IPS-18a (cell line): ENCODE measurements around the gene UNC93B1.
A peak's percentile ranks its signal among the peaks of the same experiment; 100 is the strongest.
"Not testable (repeated sequence)": the region's sequence is repeated elsewhere in the genome, so short reads cannot be mapped to it uniquely, and the experiment has no call there.

Source experiments
- H3K27ac ChIP-seq: one replicate; pipeline ENCODE4 v1.5.1; 2013; ENCODE audit warnings: low read length
- H3K27me3 ChIP-seq: one replicate; pipeline ENCODE4 v1.6.1; 2013; ENCODE audit warnings: mild to moderate bottlenecking, low read length; ENCODE audit not compliant: control insufficient read depth, insufficient read depth
- H3K36me3 ChIP-seq: one replicate; pipeline ENCODE4 v1.6.1; 2013; ENCODE audit warnings: low read depth, low read length; ENCODE audit not compliant: control insufficient read depth
- H3K4me1 ChIP-seq: one replicate; pipeline ENCODE4 v1.6.1; 2013; ENCODE audit warnings: low read depth, low read length; ENCODE audit not compliant: control insufficient read depth
- H3K4me3 ChIP-seq: one replicate; pipeline ENCODE4 v1.5.1; 2013; ENCODE audit warnings: low read length
- H3K9ac ChIP-seq: one replicate; pipeline ENCODE4 v1.6.1; 2013; ENCODE audit warnings: mild to moderate bottlenecking, low read length, moderate library complexity
- H3K9me3 ChIP-seq: one replicate; pipeline ENCODE4 v1.6.1; 2013; ENCODE audit warnings: low read depth, low read length; ENCODE audit not compliant: control insufficient read depth

UNC93B1 gene

DNA sequence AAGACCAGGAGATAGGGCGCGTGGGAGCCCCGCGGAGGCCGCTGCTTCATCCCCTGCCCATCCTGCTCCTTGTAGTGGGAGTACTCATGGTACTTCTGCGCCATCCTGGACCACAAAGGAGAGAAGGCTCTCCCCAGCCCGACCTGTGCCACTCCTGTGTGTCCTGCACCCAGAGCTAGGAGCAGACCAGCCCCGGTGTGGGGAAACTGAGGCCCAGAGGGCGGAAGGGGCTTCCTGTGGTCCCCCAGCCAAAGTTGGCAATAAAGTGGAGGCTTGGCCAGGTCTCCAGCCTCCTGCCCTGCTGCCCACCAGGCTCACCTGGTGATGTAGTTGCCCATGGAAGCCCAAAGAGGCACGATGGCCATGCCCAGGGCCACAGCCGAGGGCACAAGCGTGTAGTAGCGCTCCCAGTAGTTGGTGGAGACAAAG is 4.7 kb downstream of the UNC93B1 start:
- H3K36me3 ChIP-seq = no peaks in the 10 kb centered on the region
- H3K27ac ChIP-seq = no peak overlapping the region
- H3K4me1 ChIP-seq = peaks cover 5% of the 10 kb centered on the region
- H3K9ac ChIP-seq = no peak overlapping the region
- H3K4me3 ChIP-seq = no peak overlapping the region
- peaks cover 6% of the 10 kb centered on the region for H3K27me3 ChIP-seq
- no peaks in the 10 kb centered on the region for H3K9me3 ChIP-seq

DNA sequence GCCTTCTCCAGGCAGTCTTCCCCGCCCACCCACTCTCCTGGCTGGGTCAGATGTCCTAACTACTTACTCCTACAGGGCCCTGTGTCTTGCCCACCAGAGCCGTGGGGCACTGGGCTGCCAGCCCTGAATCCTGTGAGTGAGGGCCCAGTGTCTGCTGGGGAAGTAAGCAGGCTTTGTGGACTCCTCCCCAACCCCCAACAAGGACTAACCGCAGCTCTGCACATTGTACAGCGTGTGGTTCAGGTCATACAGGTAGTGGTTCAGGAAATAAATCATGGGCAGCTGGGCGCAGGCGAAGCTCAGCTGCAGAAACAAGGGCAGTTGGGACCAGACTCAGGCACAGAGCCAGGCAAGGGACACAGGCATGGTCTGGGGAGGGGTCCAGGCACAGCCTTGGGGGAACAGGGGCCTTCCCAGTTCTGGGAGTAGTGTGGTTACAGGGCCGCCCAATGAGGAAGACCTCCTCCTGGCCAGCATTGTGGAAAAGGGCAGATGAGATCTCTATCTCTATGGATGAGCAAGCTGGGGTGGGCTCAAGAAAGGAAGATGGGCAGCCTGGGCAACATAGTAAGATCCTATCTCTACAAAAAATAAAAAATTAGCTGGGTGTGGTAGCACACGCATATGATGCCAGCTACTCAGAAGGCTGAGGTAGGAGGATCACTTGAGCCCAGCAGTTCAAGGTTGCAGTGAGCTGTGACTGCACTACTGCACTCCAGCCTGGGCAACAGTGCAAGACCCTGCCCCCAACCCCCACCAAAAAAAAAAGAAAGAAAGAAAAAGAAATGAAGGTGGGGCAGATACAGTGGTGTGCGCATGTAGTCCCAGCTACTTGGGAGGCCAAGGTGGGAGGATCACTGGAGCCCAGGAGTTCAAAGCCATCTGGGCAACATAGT is 5.5 kb downstream of the UNC93B1 start:
- Histone ChIP-seq H3K4me1 (peaks cover 5% of the 10 kb centered on the region), H3K27ac (no peak overlapping the region), H3K4me3 (no peak overlapping the region), H3K9ac (no peak overlapping the region), H3K27me3 (peaks cover 6% of the 10 kb centered on the region), H3K9me3 (no peaks in the 10 kb centered on the region), H3K36me3 (no peaks in the 10 kb centered on the region)

DNA sequence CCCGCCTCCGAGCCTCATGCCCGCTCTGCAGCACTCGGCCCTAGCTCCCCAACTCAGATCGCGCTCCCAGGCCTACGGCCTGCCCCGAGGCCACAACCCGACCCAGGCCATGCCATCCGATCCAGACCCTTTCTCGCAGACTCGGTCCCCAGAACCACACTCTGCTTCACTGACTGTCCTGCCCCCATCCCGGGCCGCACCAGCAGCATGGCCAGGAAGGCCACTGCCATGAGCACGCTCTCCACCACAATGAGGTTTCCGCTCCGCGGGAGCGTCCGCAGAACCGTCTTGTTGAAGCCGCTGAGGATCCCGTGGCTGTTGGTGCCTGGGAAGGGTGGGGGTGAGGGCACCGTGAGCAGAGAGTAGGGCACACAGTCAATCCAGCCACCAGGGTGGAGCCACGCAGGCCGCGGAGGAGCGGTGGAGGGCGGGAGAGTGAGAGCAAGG is 6.4 kb downstream of the UNC93B1 start:
- Histone ChIP-seq H3K4me3 (no peak overlapping the region), H3K4me1 (peaks cover 5% of the 10 kb centered on the region), H3K36me3 (no peaks in the 10 kb centered on the region), H3K27ac (no peak overlapping the region), H3K27me3 (peaks cover 1% of the 10 kb centered on the region), H3K9ac (no peak overlapping the region), H3K9me3 (no peaks in the 10 kb centered on the region)

DNA sequence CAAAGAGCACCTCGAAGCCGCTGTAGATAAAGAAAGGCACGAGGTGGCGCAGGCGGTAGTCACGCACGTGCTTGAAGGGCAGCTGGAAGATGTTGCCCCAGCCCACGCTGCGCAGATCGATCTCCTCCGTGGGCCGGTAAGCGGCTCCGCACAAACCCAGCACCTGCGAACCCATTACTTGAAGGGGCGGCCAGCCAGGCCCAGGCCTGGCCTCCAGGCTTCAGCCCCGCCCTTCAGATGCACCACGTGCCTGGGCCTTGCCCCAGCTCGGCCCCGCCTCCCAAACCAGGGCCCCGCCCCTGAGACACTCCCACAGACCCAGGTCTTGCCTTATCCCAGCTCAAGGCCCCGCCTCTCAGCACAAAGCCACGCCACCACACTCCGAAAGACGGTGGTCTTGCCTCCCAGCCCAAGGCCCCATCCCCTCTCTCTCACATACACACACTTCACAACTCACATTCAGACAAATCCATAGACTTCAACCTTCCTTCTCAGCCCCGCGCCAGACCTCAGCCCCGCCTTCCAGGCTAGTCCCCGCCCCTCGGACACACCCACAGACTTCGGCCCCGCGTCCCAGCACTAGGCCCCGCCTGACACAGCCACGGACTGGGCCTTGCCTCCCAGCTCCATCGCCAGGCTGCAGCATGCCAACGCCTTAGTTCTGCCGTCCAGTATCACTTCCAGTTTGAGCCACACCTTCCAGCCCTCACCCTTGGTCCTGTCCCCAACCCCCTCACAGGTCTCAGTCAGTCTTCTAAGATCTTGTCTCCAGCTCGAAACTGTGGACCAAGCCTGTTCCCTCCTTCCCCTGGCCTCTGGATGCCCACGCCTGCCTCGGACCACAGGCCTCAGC is 7.0 kb downstream of the UNC93B1 start:
- Histone ChIP-seq H3K27me3 (no peaks in the 10 kb centered on the region), H3K4me1 (peaks cover 5% of the 10 kb centered on the region), H3K9me3 (no peaks in the 10 kb centered on the region), H3K4me3 (peak overlapping the region; percentile 57), H3K9ac (no peak overlapping the region), H3K36me3 (no peaks in the 10 kb centered on the region), H3K27ac (no peak overlapping the region)

DNA sequence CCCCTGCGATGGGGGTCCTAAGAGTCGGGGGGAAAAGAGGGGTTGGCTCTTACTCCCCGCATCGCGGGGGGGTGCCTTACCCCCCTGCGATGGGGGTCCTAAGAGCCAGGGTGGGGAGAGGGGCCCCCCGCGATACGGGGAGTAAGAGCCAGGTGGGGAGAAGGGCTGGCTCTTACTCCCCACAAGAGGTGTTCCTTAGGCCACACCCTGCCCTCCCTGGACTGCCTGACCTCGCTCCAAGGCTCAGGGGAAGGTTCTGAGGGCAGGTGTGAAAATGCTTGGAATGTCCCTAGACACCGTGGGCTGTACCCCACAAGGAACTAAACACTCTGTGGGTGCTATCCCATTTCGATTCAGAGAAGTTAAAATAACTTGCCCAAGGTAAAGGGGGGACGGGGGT is 7.8 kb downstream of the UNC93B1 start:
- no peak overlapping the region for H3K27ac ChIP-seq
- no peak overlapping the region for H3K4me3 ChIP-seq
- no peaks in the 10 kb centered on the region for H3K36me3 ChIP-seq
- no peaks in the 10 kb centered on the region for H3K9me3 ChIP-seq
- H3K9ac ChIP-seq = no peak overlapping the region
- H3K27me3 ChIP-seq = no peaks in the 10 kb centered on the region
- H3K4me1 ChIP-seq = peaks cover 5% of the 10 kb centered on the region

DNA sequence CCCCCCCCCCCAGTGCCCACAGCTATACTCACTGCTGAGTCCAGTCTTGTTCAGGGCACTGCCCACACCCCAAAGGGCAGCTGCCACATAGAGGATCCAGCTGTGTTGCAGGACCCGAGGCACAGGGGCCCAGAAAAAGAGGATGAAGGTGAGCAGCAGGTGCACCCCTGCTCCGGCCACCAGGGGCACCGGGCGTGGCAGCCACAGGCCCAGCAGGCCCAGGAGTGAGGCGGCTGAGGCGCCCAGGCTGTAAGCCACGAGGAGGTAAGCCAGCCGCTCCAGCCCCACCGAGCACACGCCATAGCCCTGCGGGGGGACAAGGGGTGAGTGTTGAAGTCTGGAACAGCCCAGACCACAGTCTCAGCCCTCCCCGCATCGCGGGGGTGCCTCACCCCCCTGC is 8.3 kb downstream of the UNC93B1 start:
- H3K27me3 ChIP-seq, H3K27ac ChIP-seq, H3K9ac ChIP-seq, H3K36me3 ChIP-seq, H3K9me3 ChIP-seq, H3K4me3 ChIP-seq, H3K4me1 ChIP-seq: not testable (repeated sequence)

DNA sequence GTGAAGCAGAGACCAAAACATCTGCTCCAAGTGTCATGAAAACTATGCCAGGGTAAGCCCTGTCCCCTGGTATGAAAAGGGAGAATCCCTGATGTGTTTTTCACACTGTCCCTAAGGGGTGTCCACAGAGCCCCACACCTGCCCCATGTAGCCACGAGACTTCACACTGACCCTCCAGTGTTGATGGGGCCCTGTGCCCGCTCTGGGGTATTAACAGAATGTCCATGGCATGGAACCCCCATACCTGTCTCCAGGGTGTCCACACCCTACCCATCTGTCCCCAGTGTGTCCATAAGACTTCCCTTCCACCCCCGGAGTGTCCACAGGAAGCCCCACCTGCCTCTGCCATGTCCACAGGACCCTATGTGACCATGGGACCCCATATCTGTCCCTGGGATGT is 8.8 kb downstream of the UNC93B1 start:
- not testable (repeated sequence) for H3K36me3 ChIP-seq, H3K9ac ChIP-seq, H3K9me3 ChIP-seq, H3K4me1 ChIP-seq, H3K4me3 ChIP-seq, H3K27me3 ChIP-seq, H3K27ac ChIP-seq

DNA sequence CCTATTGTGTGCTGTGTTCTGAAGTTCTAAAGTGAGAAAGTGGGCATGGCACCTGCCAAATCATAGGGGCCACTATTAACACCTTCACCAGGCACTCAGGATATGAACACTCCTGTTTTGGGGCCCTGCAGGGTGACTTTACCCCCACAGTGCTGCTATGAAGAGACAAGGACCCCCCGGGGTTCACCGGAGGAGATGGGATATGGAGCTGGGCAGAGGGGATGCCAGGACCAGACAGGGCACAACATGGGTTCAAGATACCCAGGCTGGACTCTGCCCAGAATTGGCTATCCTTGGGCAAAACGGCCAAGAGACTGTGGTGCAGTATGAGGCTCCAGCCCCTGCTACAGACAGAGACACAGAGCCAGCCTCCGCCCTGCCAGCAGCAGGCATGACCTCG is 9.5 kb downstream of the UNC93B1 start:
- H3K4me3 ChIP-seq, H3K27ac ChIP-seq, H3K9me3 ChIP-seq, H3K9ac ChIP-seq, H3K4me1 ChIP-seq, H3K36me3 ChIP-seq, H3K27me3 ChIP-seq: not testable (repeated sequence)

DNA sequence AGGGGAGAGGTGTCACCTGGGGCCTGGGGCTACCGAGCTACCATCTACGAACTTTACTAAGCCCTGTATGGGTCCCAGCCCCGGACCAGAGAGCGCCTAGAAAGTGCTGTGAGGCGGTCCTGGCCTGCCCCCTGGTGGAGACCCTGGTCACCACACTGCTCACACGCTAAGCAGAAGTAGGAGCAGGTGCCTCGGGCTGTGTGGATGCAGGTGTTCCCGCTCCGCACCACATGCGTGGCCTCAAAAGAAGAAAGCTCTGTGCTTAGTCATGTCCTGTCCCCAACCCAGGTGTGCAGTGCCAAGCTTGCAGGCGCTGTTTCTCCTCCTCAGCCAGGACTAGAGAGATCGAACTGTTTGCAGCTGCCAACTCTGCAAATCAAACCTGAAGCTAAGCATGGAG is 10.1 kb downstream of the UNC93B1 start:
- not testable (repeated sequence) for H3K27ac ChIP-seq

DNA sequence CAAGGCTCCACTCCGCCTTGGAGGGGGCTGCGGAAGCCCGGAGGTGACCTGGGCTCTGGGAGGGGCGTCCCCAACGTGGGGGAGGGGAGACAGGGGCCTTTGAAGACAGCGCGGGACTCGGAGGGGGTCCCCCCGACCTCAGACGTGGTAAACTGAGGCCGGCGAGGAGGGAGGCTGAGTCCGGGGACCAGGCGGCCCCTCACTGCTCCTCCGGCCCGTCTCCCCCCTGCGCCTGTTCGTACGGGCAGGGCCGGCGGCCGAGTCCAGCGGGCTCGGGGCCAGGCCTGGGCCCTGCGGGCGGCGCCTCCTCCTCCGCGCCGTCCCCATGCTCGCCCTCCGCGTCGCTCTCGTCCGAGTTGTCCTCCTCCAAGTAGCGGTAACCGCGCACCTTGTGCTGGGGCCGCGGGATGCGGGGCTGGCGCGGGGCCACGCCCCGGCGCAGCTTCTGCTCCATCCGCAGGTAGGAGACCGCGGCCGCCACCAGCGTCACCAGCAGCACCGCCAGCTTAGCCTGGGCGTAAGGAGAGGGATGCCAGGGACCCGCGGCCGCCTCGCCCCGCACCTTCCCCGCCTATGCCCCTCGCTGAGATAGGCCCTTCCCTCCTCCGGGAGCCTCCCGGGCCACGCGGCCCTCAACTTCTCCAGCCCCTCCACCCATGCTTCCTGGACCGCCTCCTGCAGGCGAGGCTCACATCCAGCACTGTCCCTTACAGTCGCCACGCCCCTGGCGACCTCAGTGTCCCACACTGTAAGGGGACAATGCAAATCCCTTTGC is 12.4 kb downstream of the UNC93B1 start:
- peak overlapping the region; percentile 53 for H3K4me3 ChIP-seq
- not testable (repeated sequence) for H3K36me3 ChIP-seq, H3K27ac ChIP-seq, H3K9me3 ChIP-seq, H3K4me1 ChIP-seq, H3K27me3 ChIP-seq
- peak overlapping the region; percentile 48 for H3K9ac ChIP-seq

More for the DNA sequence above, 10.1 kb downstream of the UNC93B1 start:
- not testable (repeated sequence) for H3K9me3 ChIP-seq, H3K27me3 ChIP-seq, H3K9ac ChIP-seq, H3K4me1 ChIP-seq, H3K36me3 ChIP-seq, H3K4me3 ChIP-seq

DNA sequence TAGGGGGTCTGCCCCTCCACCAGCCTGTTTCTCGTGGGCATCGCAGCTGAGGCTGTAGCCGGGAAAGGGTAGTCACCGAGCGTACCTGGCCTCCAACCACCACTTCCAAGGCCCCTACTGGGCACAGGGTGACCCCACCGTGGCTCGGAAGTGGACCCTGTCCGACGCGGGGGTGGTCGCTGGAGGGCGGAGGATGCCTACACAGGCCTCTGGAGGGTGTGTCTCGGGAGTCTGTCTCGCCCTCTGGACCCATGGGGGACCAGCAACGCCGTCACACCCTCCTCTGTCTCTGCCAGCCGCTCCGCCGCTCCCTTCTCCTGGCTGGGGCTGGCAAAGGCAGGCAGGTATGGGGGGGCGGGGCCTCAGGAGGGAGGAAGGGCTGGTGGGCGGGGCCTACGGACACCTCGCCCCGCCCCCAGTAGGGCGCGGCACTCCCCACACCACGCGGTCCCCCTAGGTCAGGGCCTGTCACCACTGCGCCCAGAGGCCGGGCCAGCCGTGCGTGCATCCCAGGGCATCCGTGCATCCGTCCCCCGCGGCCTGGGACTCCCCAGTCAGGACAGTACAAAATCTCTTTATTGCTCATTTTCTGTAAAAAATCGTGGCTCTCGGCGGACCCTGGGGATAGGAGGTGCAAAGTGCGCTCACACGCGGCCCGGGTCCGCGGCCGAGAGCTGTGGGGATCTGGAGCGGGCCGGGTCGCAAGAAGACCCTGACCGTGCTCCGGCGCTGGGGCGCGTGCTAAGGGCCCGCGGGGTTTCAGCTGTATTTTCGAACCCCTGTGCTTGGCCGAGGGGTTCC is 13.2 kb downstream of the UNC93B1 start:
- not testable (repeated sequence) for H3K27ac ChIP-seq, H3K9me3 ChIP-seq, H3K4me1 ChIP-seq, H3K27me3 ChIP-seq, H3K36me3 ChIP-seq
- Histone ChIP-seq H3K4me3 (peak overlapping the region; percentile 53), H3K9ac (peak overlapping the region; percentile 48)
